Gastroesophageal sphincter (tissue), 3 donors: ENCODE results near the gene METRNL.

Experiments
- POLR2A ChIP-seq, 2 donors: fragments of 450-650 bp; IDR thresholded peaks; one replicate each; pipeline ENCODE4 v1.6.1; 2017; ENCODE audit warnings: antibody characterized with exemption in 2 of 2, mild to moderate bottlenecking in 2 of 2, moderate library complexity in 1 of 2
- TF ChIP-seq, protein P1 (sequence below), 4 experiments: fragments of 200-600 bp in 2 of 4; fragments of 450-650 bp in 2 of 4; sonication (generic) in 1 of 4; IDR thresholded peaks; one replicate each; pipeline ENCODE4 v1.5.1; 2017 to 2019; ENCODE audit warnings: antibody characterized with exemption in 4 of 4, mild to moderate bottlenecking in 2 of 4, moderate library complexity in 2 of 4

DNA sequence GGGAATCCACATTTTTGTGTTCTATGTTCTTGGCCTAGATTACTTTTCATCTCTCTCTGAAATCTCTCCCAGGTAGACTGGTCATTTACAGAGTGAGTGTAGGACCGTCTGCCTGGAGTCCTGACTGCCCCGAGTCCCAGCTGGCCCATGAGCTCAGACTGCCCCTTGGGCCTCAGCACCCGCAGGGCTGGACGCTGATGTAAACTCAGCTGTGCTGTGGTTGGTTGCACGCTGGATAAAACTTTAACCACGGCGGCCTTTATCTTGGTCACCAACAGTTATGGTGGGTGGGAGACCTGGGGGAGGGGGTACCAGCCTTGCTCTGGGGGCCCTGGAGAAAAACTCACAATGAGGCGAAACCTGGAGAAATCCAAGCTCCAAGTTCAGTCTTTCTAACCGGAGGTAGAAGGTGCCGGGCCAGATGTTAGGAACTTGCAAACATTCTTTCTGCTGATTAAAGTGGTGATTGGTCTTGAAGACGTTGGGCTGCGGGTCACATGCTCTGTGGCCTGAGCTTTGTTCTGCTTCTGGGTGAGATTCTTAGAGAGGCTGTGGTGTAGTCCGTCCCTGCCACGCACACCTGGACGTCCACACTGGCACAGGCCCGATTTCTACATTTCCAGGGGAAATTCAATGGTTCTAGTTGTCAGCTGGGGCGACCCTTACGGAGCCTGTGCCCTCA, 6.9 kb downstream of the METRNL start:
- TF ChIP-seq, protein P1, sequence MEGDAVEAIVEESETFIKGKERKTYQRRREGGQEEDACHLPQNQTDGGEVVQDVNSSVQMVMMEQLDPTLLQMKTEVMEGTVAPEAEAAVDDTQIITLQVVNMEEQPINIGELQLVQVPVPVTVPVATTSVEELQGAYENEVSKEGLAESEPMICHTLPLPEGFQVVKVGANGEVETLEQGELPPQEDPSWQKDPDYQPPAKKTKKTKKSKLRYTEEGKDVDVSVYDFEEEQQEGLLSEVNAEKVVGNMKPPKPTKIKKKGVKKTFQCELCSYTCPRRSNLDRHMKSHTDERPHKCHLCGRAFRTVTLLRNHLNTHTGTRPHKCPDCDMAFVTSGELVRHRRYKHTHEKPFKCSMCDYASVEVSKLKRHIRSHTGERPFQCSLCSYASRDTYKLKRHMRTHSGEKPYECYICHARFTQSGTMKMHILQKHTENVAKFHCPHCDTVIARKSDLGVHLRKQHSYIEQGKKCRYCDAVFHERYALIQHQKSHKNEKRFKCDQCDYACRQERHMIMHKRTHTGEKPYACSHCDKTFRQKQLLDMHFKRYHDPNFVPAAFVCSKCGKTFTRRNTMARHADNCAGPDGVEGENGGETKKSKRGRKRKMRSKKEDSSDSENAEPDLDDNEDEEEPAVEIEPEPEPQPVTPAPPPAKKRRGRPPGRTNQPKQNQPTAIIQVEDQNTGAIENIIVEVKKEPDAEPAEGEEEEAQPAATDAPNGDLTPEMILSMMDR (IDR thresholded peaks at IDR 0.05): no peak
- no peak for TF ChIP-seq POLR2A (IDR thresholded peaks at IDR 0.05)
